HL-60 (cell line): ENCODE data around the gene USH2A.

Experiments used
- DNase-seq, 2 experiments: peaks; one replicate each; pipeline ENCODE4 v3.0.0-alpha.2; 2010 to 2020; ENCODE audit warnings: low read depth in 1 of 2, low spot score in 1 of 2
- H3K27ac ChIP-seq: fragments of 250-450 bp; sonication (Bioruptor Pico); replicated peaks from 2 replicates; pipeline ENCODE4 v1.5.1; 2020; ENCODE audit warnings: mild to moderate bottlenecking, moderate library complexity
- H3K27me3 ChIP-seq: fragments of 250-450 bp; sonication (Bioruptor Pico); 2 replicates; pipeline ENCODE4 v1.5.1; 2021; ENCODE audit warnings: mild to moderate bottlenecking, moderate library complexity; ENCODE audit not compliant: insufficient read depth, poor library complexity, severe bottlenecking
- H3K4me3 ChIP-seq: replicated peaks from 2 replicates; pipeline ENCODE4 v1.5.1; 2011; ENCODE audit warnings: mild to moderate bottlenecking, control low read depth, low read length; ENCODE audit not compliant: insufficient read depth
- GABPA ChIP-seq: IDR thresholded peaks from 2 replicates; pipeline ENCODE4 v1.6.1; 2012; ENCODE audit warnings: low read depth
- POLR2AphosphoS5 ChIP-seq: IDR thresholded peaks from 2 replicates; pipeline ENCODE4 v1.6.1; 2012; ENCODE audit warnings: low read depth
- SPI1 ChIP-seq: IDR thresholded peaks from 2 replicates; pipeline ENCODE4 v1.6.1; 2012; ENCODE audit warnings: low read depth, mild to moderate bottlenecking, borderline replicate concordance
- TF ChIP-seq, protein P1 (sequence below): IDR thresholded peaks from 2 replicates; pipeline ENCODE4 v1.6.1; 2012; ENCODE audit warnings: low read depth; ENCODE audit not compliant: insufficient replicate concordance
- TF ChIP-seq, protein P2 (sequence below): IDR thresholded peaks from one replicate; pipeline ENCODE4 v1.5.1; 2011; ENCODE audit warnings: low read length, control low read depth, inconsistent platforms; ENCODE audit not compliant: insufficient read depth

USH2A gene

DNA sequence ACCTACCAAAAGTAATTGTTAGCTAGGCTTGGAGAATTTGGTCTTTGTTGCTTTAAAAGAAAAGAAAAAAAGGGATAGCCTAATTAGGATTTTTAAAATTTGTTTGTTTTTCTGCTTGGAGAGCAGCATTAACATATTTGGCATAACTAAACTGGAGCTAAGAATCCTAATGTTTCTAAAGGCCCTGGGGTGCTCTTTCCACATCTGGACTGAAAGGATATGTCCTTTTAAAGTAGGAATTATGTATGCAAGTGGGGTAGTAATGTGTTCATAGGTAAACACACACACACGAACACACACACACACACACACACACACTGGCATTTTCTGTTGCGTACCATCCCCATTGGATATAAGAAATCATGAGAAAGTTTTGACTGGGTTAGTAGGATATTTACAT, 742.2 kb downstream of the USH2A start:
- no peak overlapping the region for H3K4me3 ChIP-seq
- no peak for DNase-seq
- H3K27ac ChIP-seq: no peak overlapping the region
- H3K27me3 ChIP-seq: no peaks in the 10 kb centered on the region
- TF ChIP-seq, protein P1, sequence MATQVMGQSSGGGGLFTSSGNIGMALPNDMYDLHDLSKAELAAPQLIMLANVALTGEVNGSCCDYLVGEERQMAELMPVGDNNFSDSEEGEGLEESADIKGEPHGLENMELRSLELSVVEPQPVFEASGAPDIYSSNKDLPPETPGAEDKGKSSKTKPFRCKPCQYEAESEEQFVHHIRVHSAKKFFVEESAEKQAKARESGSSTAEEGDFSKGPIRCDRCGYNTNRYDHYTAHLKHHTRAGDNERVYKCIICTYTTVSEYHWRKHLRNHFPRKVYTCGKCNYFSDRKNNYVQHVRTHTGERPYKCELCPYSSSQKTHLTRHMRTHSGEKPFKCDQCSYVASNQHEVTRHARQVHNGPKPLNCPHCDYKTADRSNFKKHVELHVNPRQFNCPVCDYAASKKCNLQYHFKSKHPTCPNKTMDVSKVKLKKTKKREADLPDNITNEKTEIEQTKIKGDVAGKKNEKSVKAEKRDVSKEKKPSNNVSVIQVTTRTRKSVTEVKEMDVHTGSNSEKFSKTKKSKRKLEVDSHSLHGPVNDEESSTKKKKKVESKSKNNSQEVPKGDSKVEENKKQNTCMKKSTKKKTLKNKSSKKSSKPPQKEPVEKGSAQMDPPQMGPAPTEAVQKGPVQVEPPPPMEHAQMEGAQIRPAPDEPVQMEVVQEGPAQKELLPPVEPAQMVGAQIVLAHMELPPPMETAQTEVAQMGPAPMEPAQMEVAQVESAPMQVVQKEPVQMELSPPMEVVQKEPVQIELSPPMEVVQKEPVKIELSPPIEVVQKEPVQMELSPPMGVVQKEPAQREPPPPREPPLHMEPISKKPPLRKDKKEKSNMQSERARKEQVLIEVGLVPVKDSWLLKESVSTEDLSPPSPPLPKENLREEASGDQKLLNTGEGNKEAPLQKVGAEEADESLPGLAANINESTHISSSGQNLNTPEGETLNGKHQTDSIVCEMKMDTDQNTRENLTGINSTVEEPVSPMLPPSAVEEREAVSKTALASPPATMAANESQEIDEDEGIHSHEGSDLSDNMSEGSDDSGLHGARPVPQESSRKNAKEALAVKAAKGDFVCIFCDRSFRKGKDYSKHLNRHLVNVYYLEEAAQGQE: no peak
- no peak for TF ChIP-seq GABPA
- TF ChIP-seq, protein P2, sequence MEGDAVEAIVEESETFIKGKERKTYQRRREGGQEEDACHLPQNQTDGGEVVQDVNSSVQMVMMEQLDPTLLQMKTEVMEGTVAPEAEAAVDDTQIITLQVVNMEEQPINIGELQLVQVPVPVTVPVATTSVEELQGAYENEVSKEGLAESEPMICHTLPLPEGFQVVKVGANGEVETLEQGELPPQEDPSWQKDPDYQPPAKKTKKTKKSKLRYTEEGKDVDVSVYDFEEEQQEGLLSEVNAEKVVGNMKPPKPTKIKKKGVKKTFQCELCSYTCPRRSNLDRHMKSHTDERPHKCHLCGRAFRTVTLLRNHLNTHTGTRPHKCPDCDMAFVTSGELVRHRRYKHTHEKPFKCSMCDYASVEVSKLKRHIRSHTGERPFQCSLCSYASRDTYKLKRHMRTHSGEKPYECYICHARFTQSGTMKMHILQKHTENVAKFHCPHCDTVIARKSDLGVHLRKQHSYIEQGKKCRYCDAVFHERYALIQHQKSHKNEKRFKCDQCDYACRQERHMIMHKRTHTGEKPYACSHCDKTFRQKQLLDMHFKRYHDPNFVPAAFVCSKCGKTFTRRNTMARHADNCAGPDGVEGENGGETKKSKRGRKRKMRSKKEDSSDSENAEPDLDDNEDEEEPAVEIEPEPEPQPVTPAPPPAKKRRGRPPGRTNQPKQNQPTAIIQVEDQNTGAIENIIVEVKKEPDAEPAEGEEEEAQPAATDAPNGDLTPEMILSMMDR: no peak

DNA sequence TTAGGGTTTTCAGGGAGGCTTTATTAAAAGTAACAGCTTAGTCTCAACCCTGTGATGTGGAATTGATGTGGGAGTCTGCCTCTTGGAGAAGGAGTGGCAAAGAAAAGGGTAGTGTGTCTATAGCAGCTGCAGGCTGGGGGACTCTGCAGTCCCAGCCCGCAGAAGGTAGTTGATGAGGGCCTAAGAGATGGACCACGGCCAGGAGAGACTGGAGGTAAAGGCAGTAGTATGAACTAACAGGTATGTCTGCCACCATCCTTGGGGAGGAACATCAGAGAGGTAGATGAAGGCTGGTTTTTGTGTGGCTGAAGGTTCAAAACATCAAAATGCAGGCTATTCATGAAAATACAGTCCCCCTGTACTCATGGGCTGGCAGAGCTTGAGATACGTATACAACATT, 744.0 kb downstream of the USH2A start:
- TF ChIP-seq GABPA (no peak), POLR2AphosphoS5 (no peak), SPI1 (no peak)
- TF ChIP-seq, protein P1: no peak
- Histone ChIP-seq H3K27ac (no peak overlapping the region), H3K4me3 (no peak overlapping the region), H3K27me3 (no peaks in the 10 kb centered on the region)
- no peak for DNase-seq

DNA sequence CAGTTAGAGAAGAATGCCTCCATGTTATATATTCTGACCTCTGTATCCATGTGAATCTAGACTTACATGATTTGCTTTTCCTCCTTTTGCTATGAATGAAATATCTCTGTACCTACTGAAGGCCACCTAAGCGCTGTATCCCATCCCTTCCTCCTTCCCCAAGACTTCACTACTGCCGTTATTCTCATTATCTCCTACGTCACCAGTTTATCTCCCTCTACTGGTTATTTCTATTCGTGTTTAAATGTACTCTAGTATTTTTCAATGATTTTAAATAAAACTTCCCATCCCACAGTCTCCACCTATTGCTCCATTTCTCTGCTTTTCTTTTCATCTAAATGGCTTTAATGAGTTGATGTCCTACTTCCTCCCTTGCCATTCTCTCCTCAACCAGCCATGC, 746.1 kb downstream of the USH2A start:
- TF ChIP-seq SPI1 (no peak), POLR2AphosphoS5 (no peak), GABPA (no peak)
- TF ChIP-seq, protein P1: no peak
- TF ChIP-seq, protein P2: no peak
- H3K27ac ChIP-seq: no peak overlapping the region
- no peaks in the 10 kb centered on the region for H3K27me3 ChIP-seq
- H3K4me3 ChIP-seq: no peak overlapping the region
- no peak for DNase-seq

DNA sequence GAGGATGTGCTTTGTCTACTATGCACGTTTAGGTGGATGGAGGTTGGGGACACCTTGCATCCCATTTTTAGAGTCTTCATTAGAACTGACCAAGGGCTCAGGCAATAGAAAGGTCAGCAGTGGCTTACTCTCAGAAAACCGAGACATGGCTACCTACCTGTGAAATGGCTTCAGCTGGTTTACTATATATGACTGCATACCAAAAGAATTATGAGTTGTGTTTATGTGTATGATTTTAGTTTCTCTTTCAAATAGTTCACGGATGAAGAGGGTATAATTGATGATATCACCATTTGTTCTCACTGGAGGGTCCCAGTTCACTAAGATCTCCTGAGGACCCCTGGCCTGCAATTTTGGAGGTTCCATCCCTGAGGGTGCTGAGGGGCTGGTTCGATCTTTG, 749.3 kb downstream of the USH2A start:
- TF ChIP-seq, protein P2: no peak
- no peak for TF ChIP-seq GABPA
- Histone ChIP-seq H3K4me3 (no peak overlapping the region), H3K27me3 (no peaks in the 10 kb centered on the region), H3K27ac (no peak overlapping the region)
- no peak for DNase-seq
